A549 (cell line): ENCODE results near the gene ZFHX3. TPM values are rescaled to one million over a fixed set of nuclear protein-coding genes. Genes with fewer than 3 reads are reported as not detected.

Source experiments
- ATAC-seq, 2 experiments: fragments of 200-7000 bp in 1 of 2; fragments of >200 bp in 1 of 2; cut with Nextera tagmentation in 1 of 2; cut with Tn5 transposase in 1 of 2; 3 replicates each; pipeline versions ENCODE4 v1.8.0 to v1.9.1; 2018 to 2020; ENCODE audit warnings: mild to moderate bottlenecking in 1 of 2, moderate library complexity in 1 of 2
- CTCF ChIA-PET: fragments of 300-600 bp; sonication (Branson Sonifier 250); formaldehyde crosslinking; extraction: SDS; loops from one replicate; lab custom pipeline; 2021; ENCODE audit warnings: antibody characterized with exemption, inconsistent platforms; lab: Yijun Ruan, JAX
- POLR2A ChIA-PET: fragments of 350-600 bp; formaldehyde crosslinking; extraction: SDS; loops from one replicate; lab custom pipeline; 2021; ENCODE audit warnings: antibody characterized with exemption, inconsistent platforms; lab: Yijun Ruan, JAX
- DNase-seq, 2 experiments: peaks; one replicate each; pipeline versions ENCODE4 v3.0.0 to v3.0.0-alpha.2; 2011 to 2016; ENCODE audit warnings: low read depth in 1 of 2, low spot score in 1 of 2
- FAIRE-seq: peaks from 2 replicates; lab custom pipeline; 2011; peaks lifted over from hg19 to GRCh38; lab: Jason Lieb, UNC
- H3K27ac ChIP-seq, 2 experiments: fragments of >200 bp; sonication (Bioruptor Twin); formaldehyde crosslinking; 3 replicates each; pipeline ENCODE4 v1.5.1; 2016 to 2017
- H3K4me1 ChIP-seq: fragments of >200 bp; sonication (Bioruptor Twin); formaldehyde crosslinking; 3 replicates; pipeline ENCODE4 v1.6.1; 2016
- H3K4me2 ChIP-seq: fragments of >200 bp; sonication (Bioruptor Twin); formaldehyde crosslinking; 3 replicates; pipeline ENCODE4 v1.6.1; 2016
- H3K4me3 ChIP-seq: fragments of >200 bp; sonication (Bioruptor Twin); formaldehyde crosslinking; 3 replicates; pipeline ENCODE4 v1.5.1; 2016
- H3K9me3 ChIP-seq: fragments of >200 bp; sonication (Bioruptor Twin); formaldehyde crosslinking; 3 replicates; pipeline ENCODE4 v1.6.1; 2016
- CEBPB ChIP-seq, 2 experiments: fragments of >200 bp in 1 of 2; sonication (Bioruptor Twin) in 1 of 2; formaldehyde crosslinking in 1 of 2; IDR thresholded peaks; 2 replicates each; pipeline ENCODE4 v1.6.1; 2012 to 2016
- FOSL2 ChIP-seq, 2 experiments: fragments of 450-650 bp in 1 of 2; fragments of >200 bp in 1 of 2; sonication (Bioruptor Twin) in 1 of 2; formaldehyde crosslinking; IDR thresholded peaks; 2 replicates each; pipeline versions ENCODE4 v1.5.0 to v1.6.1; 2016 to 2020; ENCODE audit warnings: mild to moderate bottlenecking in 1 of 2, moderate library complexity in 1 of 2
- HEYL ChIP-seq: fragments of 250-450 bp; sonication (Bioruptor Pico); IDR thresholded peaks from 2 replicates; pipeline ENCODE4 v1.8.0; 2021; ENCODE audit warnings: mild to moderate bottlenecking, moderate library complexity
- HOXA7 ChIP-seq: fragments of 250-450 bp; sonication (Bioruptor Pico); IDR thresholded peaks from 2 replicates; pipeline ENCODE4 v1.5.0; 2020; ENCODE audit warnings: mild to moderate bottlenecking, moderate library complexity
- MYC ChIP-seq: IDR thresholded peaks from 2 replicates; pipeline ENCODE4 v1.6.1; 2012; ENCODE audit warnings: mild to moderate bottlenecking, inconsistent platforms, low read length, improper control_type of control experiment, borderline replicate concordance
- RARB ChIP-seq: fragments of 250-450 bp; sonication (Bioruptor Pico); IDR thresholded peaks from 2 replicates; pipeline ENCODE4 v1.8.0; 2021; ENCODE audit warnings: mild to moderate bottlenecking, moderate library complexity
- RCOR1 ChIP-seq: fragments of 150-350 bp; IDR thresholded peaks from 2 replicates; pipeline ENCODE4 v1.6.1; 2014; ENCODE audit warnings: antibody characterized with exemption, low read length, low read depth
- RFX5 ChIP-seq: fragments of 450-650 bp; IDR thresholded peaks from 2 replicates; pipeline ENCODE4 v1.7.1; 2014; ENCODE audit warnings: antibody characterized with exemption, mild to moderate bottlenecking, moderate library complexity
- SREBF2 ChIP-seq: fragments of 450-650 bp; IDR thresholded peaks from 2 replicates; pipeline ENCODE4 v1.6.1; 2014; ENCODE audit warnings: mild to moderate bottlenecking, moderate library complexity
- ZFP36 ChIP-seq: fragments of 450-650 bp; IDR thresholded peaks from 2 replicates; pipeline ENCODE4 v1.6.1; 2014; ENCODE audit warnings: borderline replicate concordance; ENCODE audit not compliant: partially characterized antibody
- ZSCAN20 ChIP-seq: fragments of 250-450 bp; sonication (Bioruptor Pico); IDR thresholded peaks from 2 replicates; pipeline ENCODE4 v1.8.0; 2022; ENCODE audit warnings: mild to moderate bottlenecking, moderate library complexity
- WGBS: methylation state at CpG from one replicate; pipeline ENCODE4 v1.1.6; 2017; ENCODE audit errors: missing lambda C conversion rate; 5-methylcytosine and 5-hydroxymethylcytosine counted together
- polyA plus RNA-seq, 4 experiments: library from polyadenylated mRNA; depleted of rRNA in 3 of 4; stranded (reverse); fragments of >200 nt; fragmentation: RNase III in 1 of 4; extraction: RNeasy Plus Mini Kit Qiagen cat#74134 plus additional on column Dnase treatment in 1 of 4; gene quantifications; 2 replicates in 3 of 4; 3 replicates in 1 of 4; pipeline ENCODE4 v1.2.3, GENCODE V29; 2011 to 2017
- TF ChIP-seq, protein P1 (sequence below): fragments of 200-600 bp; sonication (generic); IDR thresholded peaks from 2 replicates; pipeline ENCODE4 v1.6.1; 2016; ENCODE audit warnings: antibody characterized with exemption, mild to moderate bottlenecking, moderate library complexity
- TF ChIP-seq, protein P2 (sequence below): IDR thresholded peaks from 2 replicates; pipeline ENCODE4 v1.6.1; 2012
- TF ChIP-seq, protein P3 (sequence below): fragments of >200 bp; sonication (Bioruptor Twin); formaldehyde crosslinking; IDR thresholded peaks from 3 replicates; pipeline ENCODE4 v1.6.1; 2016

ZFHX3 gene
- polyA plus RNA-seq, 2 of the 4 experiments (the other 2 are of a cell fraction): 3.9 to 6.5 TPM

DNA sequence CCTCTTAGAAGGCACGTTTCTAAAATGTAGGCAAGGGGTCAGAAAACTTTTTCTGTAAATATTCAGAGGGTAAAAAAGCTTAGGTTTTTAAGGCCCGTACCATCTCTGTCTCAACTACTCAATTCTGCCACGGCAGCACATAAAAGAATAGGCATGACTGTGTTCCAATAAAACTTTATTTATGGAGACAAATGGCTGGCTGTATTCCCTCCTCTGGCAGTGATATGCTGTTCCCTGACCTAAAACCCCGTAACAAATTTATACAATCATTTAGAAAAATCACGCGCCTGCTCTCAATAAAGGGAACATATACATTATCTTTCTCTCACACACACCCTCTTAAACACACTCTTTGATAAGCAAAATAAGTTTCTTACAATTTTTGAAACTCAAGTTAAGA lies 138.7 kb downstream of the ZFHX3 start:
- DNase-seq (no peak), FAIRE-seq (no peak)
- Histone ChIP-seq H3K4me3 (no peak overlapping the region), H3K27ac (no peak overlapping the region)
- 92% methylated on average over 6 of the region's 6 CpGs for WGBS
- POLR2A ChIA-PET: no interaction called here
- TF ChIP-seq, protein P1, sequence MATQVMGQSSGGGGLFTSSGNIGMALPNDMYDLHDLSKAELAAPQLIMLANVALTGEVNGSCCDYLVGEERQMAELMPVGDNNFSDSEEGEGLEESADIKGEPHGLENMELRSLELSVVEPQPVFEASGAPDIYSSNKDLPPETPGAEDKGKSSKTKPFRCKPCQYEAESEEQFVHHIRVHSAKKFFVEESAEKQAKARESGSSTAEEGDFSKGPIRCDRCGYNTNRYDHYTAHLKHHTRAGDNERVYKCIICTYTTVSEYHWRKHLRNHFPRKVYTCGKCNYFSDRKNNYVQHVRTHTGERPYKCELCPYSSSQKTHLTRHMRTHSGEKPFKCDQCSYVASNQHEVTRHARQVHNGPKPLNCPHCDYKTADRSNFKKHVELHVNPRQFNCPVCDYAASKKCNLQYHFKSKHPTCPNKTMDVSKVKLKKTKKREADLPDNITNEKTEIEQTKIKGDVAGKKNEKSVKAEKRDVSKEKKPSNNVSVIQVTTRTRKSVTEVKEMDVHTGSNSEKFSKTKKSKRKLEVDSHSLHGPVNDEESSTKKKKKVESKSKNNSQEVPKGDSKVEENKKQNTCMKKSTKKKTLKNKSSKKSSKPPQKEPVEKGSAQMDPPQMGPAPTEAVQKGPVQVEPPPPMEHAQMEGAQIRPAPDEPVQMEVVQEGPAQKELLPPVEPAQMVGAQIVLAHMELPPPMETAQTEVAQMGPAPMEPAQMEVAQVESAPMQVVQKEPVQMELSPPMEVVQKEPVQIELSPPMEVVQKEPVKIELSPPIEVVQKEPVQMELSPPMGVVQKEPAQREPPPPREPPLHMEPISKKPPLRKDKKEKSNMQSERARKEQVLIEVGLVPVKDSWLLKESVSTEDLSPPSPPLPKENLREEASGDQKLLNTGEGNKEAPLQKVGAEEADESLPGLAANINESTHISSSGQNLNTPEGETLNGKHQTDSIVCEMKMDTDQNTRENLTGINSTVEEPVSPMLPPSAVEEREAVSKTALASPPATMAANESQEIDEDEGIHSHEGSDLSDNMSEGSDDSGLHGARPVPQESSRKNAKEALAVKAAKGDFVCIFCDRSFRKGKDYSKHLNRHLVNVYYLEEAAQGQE: no peak
- TF ChIP-seq ZFP36: no peak
- TF ChIP-seq ZSCAN20 (CRISPR knock-in tag): no peak
- no peak for TF ChIP-seq RFX5
- TF ChIP-seq CEBPB (IDR thresholded peaks at IDR 0.05): no peak
- no peak for TF ChIP-seq RCOR1
- TF ChIP-seq, protein P2, sequence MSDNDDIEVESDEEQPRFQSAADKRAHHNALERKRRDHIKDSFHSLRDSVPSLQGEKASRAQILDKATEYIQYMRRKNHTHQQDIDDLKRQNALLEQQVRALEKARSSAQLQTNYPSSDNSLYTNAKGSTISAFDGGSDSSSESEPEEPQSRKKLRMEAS: no peak
- TF ChIP-seq HEYL (CRISPR knock-in tag): no peak
- TF ChIP-seq SREBF2: no peak
- TF ChIP-seq, all 56 proteins: peak for 0
- Histone ChIP-seq H3K9me3 (no peaks in the 10 kb centered on the region), H3K4me1 (peaks cover 18% of the 10 kb centered on the region), H3K4me2 (no peak overlapping the region)
- CTCF ChIA-PET: interaction anchor here (1.4 kb wide), 1 partner anchor 11 kb away, joined by 4 read pairs; no protein-coding TSS in a partner anchor
- ATAC-seq: no peak

DNA sequence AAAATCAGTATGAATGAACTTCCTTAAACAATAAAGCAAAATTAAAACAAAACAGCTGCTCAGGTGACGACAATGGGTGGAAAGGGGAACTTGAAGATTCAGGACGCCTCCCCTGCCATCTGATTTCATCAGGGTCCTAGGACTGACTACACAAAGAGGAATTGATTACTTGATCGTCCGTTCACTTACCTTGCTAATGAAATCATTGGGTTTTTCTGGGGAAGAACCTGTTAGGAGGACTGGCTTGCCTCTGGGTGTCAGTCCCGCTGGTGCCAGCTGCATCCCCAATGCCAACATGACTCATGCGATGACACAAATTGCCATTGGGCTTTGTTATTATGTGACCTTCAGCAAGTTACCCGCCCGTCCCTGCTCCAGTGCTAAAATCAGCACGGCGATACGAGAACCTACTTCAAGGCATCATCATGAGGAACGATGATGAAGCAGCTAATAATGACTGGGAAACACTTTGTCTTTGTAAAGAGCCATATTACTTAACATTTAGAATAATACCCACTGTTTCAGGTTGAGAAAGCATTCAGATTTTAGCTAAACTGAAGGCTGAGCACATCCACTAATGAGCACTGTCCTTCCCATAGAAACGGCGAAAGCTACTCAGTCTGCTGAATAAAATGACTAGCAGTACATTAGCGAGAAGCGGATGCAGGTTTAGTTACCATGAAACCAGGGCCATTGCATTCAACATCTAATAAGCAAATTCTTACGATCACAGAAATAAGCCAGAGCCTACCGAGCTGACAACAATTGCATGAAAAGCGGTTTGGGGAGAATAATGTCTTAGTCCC lies 139.4 kb downstream of the ZFHX3 start:
- no peak for TF ChIP-seq MYC
- TF ChIP-seq FOSL2 (IDR thresholded peaks at IDR 0.05): no peak
- 0 out of 2 replicates have a peak, but pooled peaks have one; percentile 10 for TF ChIP-seq FOSL2 (CRISPR knock-in tag; IDR thresholded peaks at IDR 0.05)
- WGBS: 86% methylated on average over 19 of the region's 19 CpGs
- FAIRE-seq: no peak
- H3K4me2 ChIP-seq: no peak overlapping the region
- no peaks in the 10 kb centered on the region for H3K9me3 ChIP-seq
- DNase-seq: no peak
- ChIA-PET CTCF (interaction anchor here (1.3 kb wide), 1 partner anchor 76 kb away, joined by 4 read pairs; no protein-coding TSS in a partner anchor), POLR2A (interaction anchor here (0.9 kb wide), 1 partner anchor 27 kb away, joined by 3 read pairs; no protein-coding TSS in a partner anchor)
- ATAC-seq: no peak
- H3K4me3 ChIP-seq: no peak overlapping the region
- no peak overlapping the region for H3K27ac ChIP-seq
- H3K4me1 ChIP-seq: peaks cover 12% of the 10 kb centered on the region; the same call in 2 of the 3 replicates

DNA sequence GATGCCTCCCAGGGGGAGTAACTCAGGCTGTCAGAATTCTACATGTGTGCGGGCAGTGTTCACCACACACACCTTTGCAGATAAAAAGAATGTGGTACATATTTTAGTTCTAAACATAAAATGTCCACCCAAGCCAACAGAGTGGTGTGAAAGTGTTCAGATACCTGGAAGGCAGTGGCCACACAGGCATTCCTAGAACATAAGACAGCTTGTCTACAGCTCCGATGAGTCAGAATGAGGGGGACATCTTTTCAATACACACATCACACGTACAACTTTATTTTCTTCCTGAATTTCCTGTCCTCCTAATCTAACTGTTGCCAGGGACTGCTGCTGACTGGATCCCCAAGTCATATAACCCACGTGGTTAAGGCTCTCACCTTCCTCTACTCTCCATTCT lies 142.3 kb downstream of the ZFHX3 start:
- H3K4me2 ChIP-seq: no peak overlapping the region
- no peak overlapping the region for H3K27ac ChIP-seq
- TF ChIP-seq RARB (CRISPR knock-in tag): no peak
- TF ChIP-seq, protein P3, sequence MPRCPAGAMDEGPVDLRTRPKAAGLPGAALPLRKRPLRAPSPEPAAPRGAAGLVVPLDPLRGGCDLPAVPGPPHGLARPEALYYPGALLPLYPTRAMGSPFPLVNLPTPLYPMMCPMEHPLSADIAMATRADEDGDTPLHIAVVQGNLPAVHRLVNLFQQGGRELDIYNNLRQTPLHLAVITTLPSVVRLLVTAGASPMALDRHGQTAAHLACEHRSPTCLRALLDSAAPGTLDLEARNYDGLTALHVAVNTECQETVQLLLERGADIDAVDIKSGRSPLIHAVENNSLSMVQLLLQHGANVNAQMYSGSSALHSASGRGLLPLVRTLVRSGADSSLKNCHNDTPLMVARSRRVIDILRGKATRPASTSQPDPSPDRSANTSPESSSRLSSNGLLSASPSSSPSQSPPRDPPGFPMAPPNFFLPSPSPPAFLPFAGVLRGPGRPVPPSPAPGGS: no peak
- no peak for TF ChIP-seq HOXA7 (CRISPR knock-in tag)
- no peak overlapping the region for H3K4me3 ChIP-seq
- CTCF ChIA-PET: interaction anchor here (1.2 to 1.6 kb wide), 2 partner anchors 10 to 973 kb away, joined by 3 to 6 read pairs; no protein-coding TSS in a partner anchor
- peak in 1 of 2 experiments; percentile 44; a peak in 2 of 6 replicates for ATAC-seq
- POLR2A ChIA-PET: no interaction called here
- FAIRE-seq: no peak
- no peaks in the 10 kb centered on the region for H3K9me3 ChIP-seq
- WGBS: 76% methylated on average over 4 of the region's 4 CpGs
- peaks cover 11% of the 10 kb centered on the region; the same call in 2 of the 3 replicates for H3K4me1 ChIP-seq
- no peak for DNase-seq
